Measurements from ENCODE around the gene GABRP.

GABRP gene

GRCh38 chr5:170849374-170849773, 65.8 kb downstream of the GABRP start:
- no peak overlapping the region for H3K4me3 ChIP-seq (IDR thresholded peaks at IDR 0.05; ENCODE audit: insufficient read depth, low read depth, low read length)
- no peaks in the 10 kb centered on the region for H4K20me1 ChIP-seq (ENCODE audit: insufficient read depth)
- no peaks in the 10 kb centered on the region for H3K36me3 ChIP-seq (ENCODE audit: insufficient read depth)
- H3K4me1 ChIP-seq (ENCODE audit: low read depth, poor library complexity, severe bottlenecking), result no peaks in the 10 kb centered on the region
- H3K4me2 ChIP-seq, result no peak overlapping the region
- H2AFZ ChIP-seq (ENCODE audit: low read depth), result no peak overlapping the region
- no peak overlapping the region for H3K9ac ChIP-seq
- TF ChIP-seq, protein P1, sequence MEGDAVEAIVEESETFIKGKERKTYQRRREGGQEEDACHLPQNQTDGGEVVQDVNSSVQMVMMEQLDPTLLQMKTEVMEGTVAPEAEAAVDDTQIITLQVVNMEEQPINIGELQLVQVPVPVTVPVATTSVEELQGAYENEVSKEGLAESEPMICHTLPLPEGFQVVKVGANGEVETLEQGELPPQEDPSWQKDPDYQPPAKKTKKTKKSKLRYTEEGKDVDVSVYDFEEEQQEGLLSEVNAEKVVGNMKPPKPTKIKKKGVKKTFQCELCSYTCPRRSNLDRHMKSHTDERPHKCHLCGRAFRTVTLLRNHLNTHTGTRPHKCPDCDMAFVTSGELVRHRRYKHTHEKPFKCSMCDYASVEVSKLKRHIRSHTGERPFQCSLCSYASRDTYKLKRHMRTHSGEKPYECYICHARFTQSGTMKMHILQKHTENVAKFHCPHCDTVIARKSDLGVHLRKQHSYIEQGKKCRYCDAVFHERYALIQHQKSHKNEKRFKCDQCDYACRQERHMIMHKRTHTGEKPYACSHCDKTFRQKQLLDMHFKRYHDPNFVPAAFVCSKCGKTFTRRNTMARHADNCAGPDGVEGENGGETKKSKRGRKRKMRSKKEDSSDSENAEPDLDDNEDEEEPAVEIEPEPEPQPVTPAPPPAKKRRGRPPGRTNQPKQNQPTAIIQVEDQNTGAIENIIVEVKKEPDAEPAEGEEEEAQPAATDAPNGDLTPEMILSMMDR (conservative IDR thresholded peaks at IDR 0.05; ENCODE audit: low read depth, low read length), result no peak
- no peaks in the 10 kb centered on the region for H3K27me3 ChIP-seq (ENCODE audit: insufficient read depth, low read depth)
- H3K27ac ChIP-seq, result no peak overlapping the region
- no peaks in the 10 kb centered on the region for H3K79me2 ChIP-seq (ENCODE audit: insufficient read depth, low read depth)

- no peak overlapping the region for H3K9ac ChIP-seq
Observed at GRCh38 chr5:170854566-170854965, 71.0 kb downstream of the GABRP start.

GRCh38 chr5:170857066-170857465, 73.5 kb downstream of the GABRP start:
- Histone ChIP-seq H3K9ac (no peak overlapping the region), H3K4me2 (no peak overlapping the region), H3K36me3 (ENCODE audit: insufficient read depth) (no peaks in the 10 kb centered on the region), H2AFZ (ENCODE audit: low read depth) (no peak overlapping the region), H3K27me3 (ENCODE audit: insufficient read depth, low read depth) (no peaks in the 10 kb centered on the region), H4K20me1 (ENCODE audit: insufficient read depth) (no peaks in the 10 kb centered on the region), H3K4me1 (ENCODE audit: low read depth, poor library complexity, severe bottlenecking) (no peaks in the 10 kb centered on the region), H3K4me3 (IDR thresholded peaks at IDR 0.05; ENCODE audit: insufficient read depth, low read depth, low read length) (no peak overlapping the region), H3K79me2 (ENCODE audit: insufficient read depth, low read depth) (no peaks in the 10 kb centered on the region), H3K27ac (no peak overlapping the region)
- TF ChIP-seq, protein P1 (conservative IDR thresholded peaks at IDR 0.05; ENCODE audit: low read depth, low read length), result no peak

More at GRCh38 chr5:170854566-170854965, 71.0 kb downstream of the GABRP start:
- no peak overlapping the region for H3K4me2 ChIP-seq
- no peak overlapping the region for H3K27ac ChIP-seq
- H4K20me1 ChIP-seq (ENCODE audit: insufficient read depth), result no peaks in the 10 kb centered on the region
- H3K27me3 ChIP-seq (ENCODE audit: insufficient read depth, low read depth), result no peaks in the 10 kb centered on the region
- H3K36me3 ChIP-seq (ENCODE audit: insufficient read depth), result no peaks in the 10 kb centered on the region
- no peak overlapping the region for H2AFZ ChIP-seq (ENCODE audit: low read depth)
- no peaks in the 10 kb centered on the region for H3K4me1 ChIP-seq (ENCODE audit: low read depth, poor library complexity, severe bottlenecking)
- TF ChIP-seq, protein P1 (conservative IDR thresholded peaks at IDR 0.05; ENCODE audit: low read depth, low read length), result no peak
- no peak overlapping the region for H3K4me3 ChIP-seq (IDR thresholded peaks at IDR 0.05; ENCODE audit: insufficient read depth, low read depth, low read length)
- H3K79me2 ChIP-seq (ENCODE audit: insufficient read depth, low read depth), result no peaks in the 10 kb centered on the region

DNA sequence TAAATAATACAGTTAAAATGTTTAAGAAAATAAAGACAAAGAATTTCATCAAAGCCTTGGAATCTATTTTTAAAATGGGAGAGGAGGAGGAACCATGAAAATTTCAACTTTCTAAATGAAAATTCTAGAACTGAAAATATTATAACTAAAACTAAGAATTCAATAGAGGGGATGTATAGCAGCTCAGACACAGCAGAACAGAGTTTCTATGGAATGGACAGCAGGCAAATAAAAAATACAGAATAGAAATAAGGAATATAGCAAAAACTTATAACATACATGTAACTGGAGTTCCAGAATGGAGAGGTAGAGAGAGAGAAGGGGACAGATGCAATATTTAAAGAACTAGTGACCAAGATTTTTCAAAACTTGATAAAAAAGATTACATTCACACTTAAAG, 76.9 kb downstream of the GABRP start:
- peaks cover 3% of the 10 kb centered on the region for H3K4me1 ChIP-seq (ENCODE audit: low read depth, poor library complexity, severe bottlenecking)
- no peak overlapping the region for H3K4me3 ChIP-seq (IDR thresholded peaks at IDR 0.05; ENCODE audit: insufficient read depth, low read depth, low read length)

More for the DNA sequence above, 76.9 kb downstream of the GABRP start:
- no peak overlapping the region for H3K27ac ChIP-seq
- H3K4me2 ChIP-seq, result no peak overlapping the region
- no peaks in the 10 kb centered on the region for H3K79me2 ChIP-seq (ENCODE audit: insufficient read depth, low read depth)
- no peak overlapping the region for H3K9ac ChIP-seq
- no peak overlapping the region for H2AFZ ChIP-seq (ENCODE audit: low read depth)
- TF ChIP-seq, protein P1 (conservative IDR thresholded peaks at IDR 0.05; ENCODE audit: low read depth, low read length), result no peak
- no peaks in the 10 kb centered on the region for H3K36me3 ChIP-seq (ENCODE audit: insufficient read depth)
- no peaks in the 10 kb centered on the region for H4K20me1 ChIP-seq (ENCODE audit: insufficient read depth)
- H3K27me3 ChIP-seq (ENCODE audit: insufficient read depth, low read depth), result no peaks in the 10 kb centered on the region
